Activated CD4-positive, CD25-positive, alpha-beta regulatory T cell treated with anti-CD3 and anti-CD28 coated beads, Interleukin-2, amount 50 U/mL, for 24 hours (primary cell): ENCODE data around the gene SMO.

ENCODE experiments used
- ATAC-seq, 2 donors: fragments of 150-1000 bp; cut with Tn5 transposase; one replicate each; pipeline ENCODE4 v1.10.0; 2021; ENCODE audit warnings: mild to moderate bottlenecking in 1 of 2, moderate library complexity in 1 of 2

The SMO gene

DNA sequence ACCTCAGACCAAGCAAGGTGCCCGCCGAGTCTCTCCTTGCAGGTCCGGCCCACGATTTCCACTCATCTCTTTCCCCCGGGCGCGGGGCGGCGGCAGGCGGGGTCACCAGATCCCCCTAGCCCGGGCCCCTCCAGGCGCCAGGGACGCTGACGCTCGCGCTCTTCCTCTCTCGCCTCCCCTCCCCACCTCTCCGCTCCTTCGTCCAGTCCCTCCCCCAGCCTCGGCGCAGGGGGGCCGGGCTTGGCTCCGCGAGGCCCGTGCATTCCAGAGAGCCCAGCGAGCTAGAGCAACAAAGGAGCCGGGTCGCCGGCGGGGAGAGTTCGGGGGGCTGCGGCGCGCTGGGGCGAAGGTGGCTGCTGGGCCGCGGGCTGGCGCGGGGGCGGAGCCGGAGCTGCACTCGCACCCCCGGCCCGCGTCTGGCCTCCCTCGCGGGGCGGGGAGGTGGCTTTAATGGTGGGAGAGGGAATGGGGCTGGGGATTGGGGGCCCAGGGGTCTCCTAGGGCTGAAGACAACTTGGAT lies at the start of gene SMO:
TSS of gene SMO (plus strand) at position 262 of the 520 bp plus-strand sequence. CDS start 519 bp downstream, outside the sequence.
- ATAC-seq = no peak

- no peak for ATAC-seq
These were observed 44.7 kb upstream of the SMO start for GRCh38 chr7:129143724-129144094.

DNA sequence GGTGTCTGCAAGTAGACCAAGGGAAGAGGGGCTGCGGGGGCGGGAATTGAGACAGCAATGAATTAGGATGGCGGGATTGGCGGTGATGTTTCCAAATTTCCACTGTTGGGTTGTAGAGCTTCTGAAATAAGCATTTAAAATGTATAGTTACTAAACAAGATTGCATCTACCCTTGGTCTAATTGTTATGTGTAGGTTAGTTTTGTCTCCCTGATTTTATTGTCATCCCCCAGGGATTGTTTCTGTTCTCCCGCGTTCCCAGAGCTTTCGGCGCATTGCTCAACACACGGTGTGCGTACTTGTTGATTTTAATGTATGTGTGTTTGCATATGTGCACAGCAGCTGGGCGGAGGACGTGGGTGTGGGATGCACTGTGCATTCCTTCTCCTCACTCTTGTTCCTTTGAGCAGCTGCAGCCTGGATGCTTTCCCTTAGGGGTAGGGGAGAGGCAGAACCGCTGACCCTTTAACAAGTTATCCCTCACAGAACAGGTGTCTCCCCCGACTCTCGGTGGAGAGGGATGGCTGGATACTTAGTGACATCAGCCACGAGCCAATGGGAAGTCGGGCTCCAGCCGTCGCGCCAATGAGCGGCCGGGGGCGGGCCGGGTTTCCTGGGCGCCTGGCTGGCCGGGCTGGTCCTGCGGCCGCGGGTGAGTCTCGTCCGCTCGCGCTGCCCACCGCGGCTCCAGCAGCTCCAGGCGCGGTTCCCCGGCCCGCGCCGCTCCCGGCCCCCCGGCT lies 44.2 kb upstream of the SMO start, which contains the start of gene TSPAN33:
TSS of gene TSPAN33 (plus strand) at position 613 of the 739 bp plus-strand sequence. CDS start 274 bp downstream, outside the sequence.
- peak; percentile 87 to 90 for ATAC-seq

DNA sequence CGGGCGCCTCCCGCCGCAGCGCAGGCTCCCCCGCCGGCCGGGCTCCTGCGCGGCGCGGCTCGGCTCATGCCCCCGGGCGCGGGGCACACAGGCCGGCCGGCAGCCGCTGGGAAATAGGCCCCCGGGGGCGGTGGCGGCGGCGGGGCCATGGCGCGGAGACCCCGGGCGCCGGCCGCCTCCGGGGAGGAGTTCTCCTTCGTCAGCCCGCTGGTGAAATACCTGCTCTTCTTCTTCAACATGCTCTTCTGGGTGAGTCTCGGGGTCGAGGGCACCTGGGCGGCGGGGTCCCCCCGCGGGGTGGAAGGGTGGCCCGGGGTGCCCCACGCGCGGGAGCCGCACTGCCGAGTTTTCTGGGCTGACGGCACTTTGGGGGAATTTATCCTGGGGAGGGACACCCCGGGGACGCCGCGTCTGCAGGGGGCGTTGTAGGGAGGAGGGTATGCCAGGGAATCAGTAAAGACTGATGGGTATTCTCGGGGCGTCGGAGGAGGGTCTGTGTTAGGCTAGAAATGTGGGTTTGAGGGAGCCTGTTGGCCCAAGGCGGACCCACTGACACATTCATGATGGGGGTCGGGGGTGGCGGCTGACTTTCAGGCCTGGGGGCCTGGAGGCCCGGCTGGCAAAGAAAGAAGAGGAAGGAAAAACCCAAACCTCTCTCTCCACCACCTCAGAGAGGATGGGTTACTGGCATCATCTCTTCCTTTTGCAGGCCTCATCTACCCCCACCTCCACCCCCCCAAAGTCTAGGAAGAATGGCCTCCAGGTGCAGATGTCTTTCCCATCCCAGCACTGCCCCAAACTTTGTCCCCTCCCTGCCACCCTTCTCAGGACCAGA lies 43.4 kb upstream of the SMO start:
- ATAC-seq = peak; percentile 39 to 41

DNA sequence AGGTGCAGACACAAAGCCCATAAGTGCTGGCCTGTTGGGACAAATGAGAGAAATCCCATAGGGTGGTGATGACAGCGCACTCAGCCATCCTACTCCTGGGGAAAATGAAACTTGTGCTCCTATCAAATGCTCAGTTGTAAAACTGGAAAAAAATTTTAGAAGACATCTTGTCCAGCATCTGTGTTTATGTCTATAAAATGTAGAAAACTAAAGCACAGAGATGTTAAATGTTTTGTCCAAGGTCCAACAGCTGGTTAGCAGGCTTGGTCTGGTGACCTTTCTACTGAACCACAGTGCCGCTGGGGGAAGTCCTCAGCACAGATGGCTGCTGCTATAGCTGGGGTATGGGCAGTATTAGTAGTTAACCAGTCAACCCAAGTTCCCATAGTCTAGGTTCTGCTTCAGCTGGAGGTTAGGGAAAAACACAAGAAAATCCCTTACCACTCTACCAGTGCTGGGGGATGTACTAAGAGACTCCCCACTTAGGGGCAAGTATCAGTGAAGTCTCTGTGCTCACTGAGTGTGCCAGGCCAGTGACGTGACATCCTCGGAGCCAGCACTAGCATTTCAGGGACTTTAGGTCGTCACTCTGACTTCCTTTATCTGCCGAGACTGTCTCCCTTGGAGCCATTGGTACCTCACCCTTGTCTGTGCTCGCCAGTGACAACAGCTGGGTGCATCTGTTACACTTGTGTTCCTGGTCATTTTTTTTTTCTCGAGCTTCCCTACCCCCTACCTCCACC lies 42.0 kb upstream of the SMO start:
- peak; percentile 30 to 44 for ATAC-seq

DNA sequence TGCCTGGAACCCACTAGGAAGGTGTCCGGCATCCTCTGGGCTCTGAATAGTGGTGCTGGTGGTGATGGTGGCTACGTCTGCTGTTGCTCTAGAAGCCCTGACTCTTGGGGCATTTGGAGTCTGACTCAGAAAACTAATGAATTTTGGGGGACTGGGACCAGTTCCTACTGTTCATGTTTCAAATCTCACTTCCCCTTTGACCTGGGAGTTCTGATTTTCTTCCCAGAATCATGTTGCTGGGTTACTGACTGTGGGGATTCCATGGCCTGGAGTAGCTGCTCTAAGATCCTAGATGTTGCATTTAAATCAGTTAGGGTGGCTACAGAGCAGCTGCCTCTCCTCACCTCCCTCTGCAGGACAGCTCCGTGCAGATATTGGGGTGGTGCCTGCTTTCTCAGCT lies 40.7 kb upstream of the SMO start:
- ATAC-seq = no peak

- no peak for ATAC-seq
These were observed 38.9 kb upstream of the SMO start for GRCh38 chr7:129149511-129149910.

- no peak for ATAC-seq
These were observed 38.0 kb upstream of the SMO start for GRCh38 chr7:129150199-129150996.

DNA sequence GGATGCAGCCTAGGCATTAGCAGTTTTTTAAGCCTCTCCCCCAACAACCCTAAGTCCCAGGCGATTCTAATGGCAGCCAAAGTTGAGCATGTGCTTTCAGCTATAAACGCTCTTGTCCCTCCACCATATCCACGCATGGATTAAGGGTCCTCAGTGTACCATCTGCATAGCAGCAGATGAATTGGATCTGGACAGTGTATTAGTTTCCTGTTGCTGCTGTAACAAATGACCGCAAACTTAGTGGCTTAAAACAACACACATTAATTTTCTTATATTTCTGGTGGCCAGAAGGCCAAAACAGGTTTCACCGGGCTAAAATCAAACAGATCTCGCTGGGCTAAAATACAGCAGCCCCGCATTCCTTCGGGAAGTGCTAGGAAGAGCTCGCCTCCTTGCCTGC lies 30.8 kb upstream of the SMO start:
- ATAC-seq = no peak

DNA sequence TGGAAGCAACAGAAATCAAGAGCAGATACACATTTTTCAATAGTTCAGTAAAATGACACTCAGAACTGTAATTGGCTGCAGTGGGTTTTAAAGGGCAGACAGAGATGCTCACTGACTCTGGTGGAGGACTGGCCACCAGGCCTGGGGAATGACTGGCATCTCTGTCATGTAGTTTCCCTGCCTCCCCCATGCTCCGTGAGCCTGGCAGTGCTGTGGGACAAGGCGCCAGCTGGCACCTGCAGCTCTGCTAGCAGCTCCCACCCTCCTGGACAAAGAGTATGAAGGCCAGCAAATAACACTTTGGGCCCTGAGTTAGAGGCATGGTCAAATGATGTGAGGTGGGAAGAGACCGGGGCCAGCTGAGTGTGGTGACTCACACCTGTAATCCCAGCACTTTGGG lies 28.9 kb upstream of the SMO start:
- no peak for ATAC-seq

GRCh38 chr7:129160161-129160905 lies 28.1 kb upstream of the SMO start:
- no peak for ATAC-seq

- ATAC-seq = no peak
These were observed 26.8 kb upstream of the SMO start for GRCh38 chr7:129161524-129162225.

GRCh38 chr7:129162732-129163131 lies 25.7 kb upstream of the SMO start:
- ATAC-seq = no peak

- ATAC-seq = no peak
These were observed 24.4 kb upstream of the SMO start for GRCh38 chr7:129163875-129164544.

DNA sequence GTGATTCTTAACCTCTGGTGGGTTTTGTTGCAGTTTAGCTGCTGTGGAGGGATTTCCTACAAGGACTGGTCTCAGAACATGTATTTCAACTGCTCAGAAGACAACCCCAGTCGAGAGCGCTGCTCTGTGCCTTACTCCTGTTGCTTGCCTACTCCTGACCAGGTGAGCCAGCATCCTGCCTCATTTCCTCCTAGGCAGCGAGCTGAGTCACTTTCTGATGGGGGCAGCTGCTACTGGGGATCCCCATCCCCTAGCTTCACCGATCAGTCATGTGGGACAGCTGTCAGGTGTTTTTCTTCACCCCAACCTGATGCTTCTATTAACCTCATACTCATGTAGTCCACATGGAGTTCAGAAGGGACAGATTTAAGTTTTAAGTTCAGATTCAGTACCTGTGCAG lies 21.7 kb upstream of the SMO start:
- peak; percentile 16 to 31 for ATAC-seq

- no peak for ATAC-seq
These were observed 20.6 kb upstream of the SMO start for GRCh38 chr7:129167817-129168216.

DNA sequence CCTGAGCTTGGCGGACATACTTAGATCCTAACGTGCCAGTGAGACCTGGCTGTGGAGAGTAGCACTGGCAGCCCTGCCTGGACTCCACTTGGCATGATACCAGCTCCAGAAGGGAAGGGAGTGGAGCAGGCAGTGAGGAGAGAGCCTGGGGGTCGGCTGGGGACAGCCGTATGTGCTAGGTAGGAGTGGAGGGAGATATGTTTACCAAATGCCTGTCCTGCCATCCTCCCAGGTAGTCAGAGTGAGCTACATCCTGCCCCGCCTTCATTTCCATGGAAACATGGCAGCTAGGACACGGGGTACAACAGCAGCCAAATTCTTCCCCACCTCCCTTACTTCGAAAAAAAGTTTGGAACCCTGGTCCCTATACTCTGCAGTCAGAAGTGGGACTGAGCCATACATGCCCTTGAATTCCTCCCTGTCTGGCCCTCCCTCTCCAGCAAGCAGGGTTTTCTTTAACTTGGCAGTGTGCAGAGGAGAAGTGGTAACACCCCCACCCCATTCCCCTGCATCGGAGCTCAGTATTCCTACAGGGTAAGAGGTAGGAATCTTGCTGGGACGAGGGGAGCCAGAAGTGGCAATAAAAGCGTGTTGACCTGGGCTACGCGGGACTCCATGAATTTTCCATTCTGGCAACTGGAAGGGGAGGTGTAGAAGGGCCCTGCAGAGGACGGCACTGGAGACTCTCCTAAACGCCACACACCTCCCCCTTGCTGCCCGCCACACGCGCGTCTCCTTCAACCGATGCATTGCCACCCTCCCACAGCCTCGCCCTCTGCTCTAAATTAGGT lies 20.0 kb upstream of the SMO start:
- no peak for ATAC-seq

GRCh38 chr7:129169171-129169671 lies 19.2 kb upstream of the SMO start:
- peak; percentile 47 to 49 for ATAC-seq
